Naive thymus-derived CD4-positive, alpha-beta T cell (primary cell): Measurements from ENCODE around the gene ZNF440. TPM values are rescaled to one million over a fixed set of nuclear protein-coding genes. Genes with fewer than 3 reads are reported as not detected.
"Not testable (repeated sequence)": the region's sequence is repeated elsewhere in the genome, so short reads cannot be mapped to it uniquely, and the experiment has no call there.

Experiments
- ATAC-seq: fragments of 150-1000 bp; cut with Tn5 transposase; 2 replicates; pipeline ENCODE4 v1.10.0; 2021; ENCODE audit warnings: mild to moderate bottlenecking, moderate library complexity
- CTCF ChIA-PET: fragments of 350-600 bp; sonication (Branson Sonifier 250); formaldehyde crosslinking; loops from one replicate; lab custom pipeline; 2021; ENCODE audit warnings: antibody characterized with exemption; lab: Charles Lee
- POLR2A ChIA-PET: fragments of 350-600 bp; sonication (Branson Sonifier 250); formaldehyde crosslinking; loops from one replicate; lab custom pipeline; 2021; ENCODE audit warnings: antibody characterized with exemption, inconsistent platforms; lab: Charles Lee
- DNase-seq, 9 donors: peaks; one replicate each; pipeline versions ENCODE4 v3.0.0 to v3.0.0-alpha.2; 2020 to 2022; ENCODE audit warnings: mixed read lengths in 1 of 9
- H3K27ac ChIP-seq: one replicate; pipeline ENCODE4 v1.7.0; 2013; ENCODE audit warnings: mild to moderate bottlenecking, low read depth, low read length, moderate library complexity
- H3K27me3 ChIP-seq, 2 donors: one replicate each; pipeline ENCODE4 v1.7.0; 2013; ENCODE audit warnings: low read length in 2 of 2, mild to moderate bottlenecking in 2 of 2, moderate library complexity in 2 of 2; ENCODE audit not compliant: control insufficient read depth in 2 of 2, insufficient read depth in 2 of 2
- H3K36me3 ChIP-seq, 3 experiments: 1 replicate in 2 of 3; 2 replicates in 1 of 3; pipeline ENCODE4 v1.7.0; 2013; ENCODE audit warnings: low read length in 3 of 3, mild to moderate bottlenecking in 3 of 3, moderate library complexity in 1 of 3; ENCODE audit not compliant: insufficient read depth in 3 of 3, control insufficient read depth in 2 of 3
- H3K4me1 ChIP-seq, 2 donors: one replicate each; pipeline ENCODE4 v1.7.0; 2013; ENCODE audit warnings: low read length in 2 of 2, mild to moderate bottlenecking in 2 of 2, moderate library complexity in 1 of 2; ENCODE audit not compliant: control insufficient read depth in 2 of 2, insufficient read depth in 2 of 2
- H3K4me3 ChIP-seq: 2 replicates; pipeline ENCODE4 v1.7.0; 2013; ENCODE audit warnings: mild to moderate bottlenecking, low read length
- H3K9me3 ChIP-seq, 3 experiments: 1 replicate in 2 of 3; 2 replicates in 1 of 3; pipeline ENCODE4 v1.7.0; 2013; ENCODE audit warnings: low read length in 3 of 3; ENCODE audit not compliant: control insufficient read depth in 2 of 3
- H3K27ac Mint-ChIP-seq, 9 donors: one replicate each; pipeline ENCODE4 v1.8.0; 2020 to 2022; ENCODE audit warnings: mixed read lengths in 9 of 9, mild to moderate bottlenecking in 8 of 9, moderate library complexity in 5 of 9, inconsistent platforms in 2 of 9
- H3K27me3 Mint-ChIP-seq, 5 donors: one replicate each; pipeline ENCODE4 v1.8.0; 2021 to 2022; ENCODE audit warnings: mixed read lengths in 5 of 5, mild to moderate bottlenecking in 1 of 5
- H3K36me3 Mint-ChIP-seq, 5 donors: one replicate each; pipeline ENCODE4 v1.8.0; 2020 to 2022; ENCODE audit warnings: mixed read lengths in 5 of 5, mild to moderate bottlenecking in 3 of 5, inconsistent platforms in 1 of 5
- H3K4me1 Mint-ChIP-seq, 7 donors: one replicate each; pipeline ENCODE4 v1.8.0; 2020 to 2022; ENCODE audit warnings: mixed read lengths in 7 of 7, mild to moderate bottlenecking in 3 of 7, inconsistent platforms in 1 of 7
- H3K4me3 Mint-ChIP-seq, 10 donors: one replicate each; pipeline ENCODE4 v1.8.0; 2020 to 2022; ENCODE audit warnings: mild to moderate bottlenecking in 10 of 10, mixed read lengths in 10 of 10, moderate library complexity in 6 of 10, inconsistent platforms in 2 of 10
- H3K9me3 Mint-ChIP-seq, 11 donors: one replicate each; pipeline ENCODE4 v1.8.0; 2020 to 2022; ENCODE audit warnings: mixed read lengths in 11 of 11, mild to moderate bottlenecking in 4 of 11, inconsistent platforms in 1 of 11, moderate library complexity in 1 of 11
- intact Hi-C, 2 donors: fragments of 100-400 bp; cut with micrococcal nuclease; formaldehyde crosslinking; loops; one replicate each; pipeline ENCODE4 v1.15.1; 2023
- polyA plus RNA-seq, 2 donors: library from polyadenylated mRNA; unstranded; fragments of 300-500 nt; fragmentation: Illumina TruSeq; gene quantifications; one replicate each; pipeline ENCODE4 v1.2.3, GENCODE V29; 2021
- total RNA-seq, 6 experiments: library from RNA in 5 of 6; stranded (reverse) in 5 of 6; gene quantifications; 1 replicate in 5 of 6; 2 replicates in 1 of 6; pipeline ENCODE4 v1.2.3 and lab custom pipeline; 2021 to 2026

The ZNF440 gene
- total and polyA plus RNA-seq, 7 experiments from 2014 or later: 2.1 to 19.5 (median 14.3) TPM

DNA sequence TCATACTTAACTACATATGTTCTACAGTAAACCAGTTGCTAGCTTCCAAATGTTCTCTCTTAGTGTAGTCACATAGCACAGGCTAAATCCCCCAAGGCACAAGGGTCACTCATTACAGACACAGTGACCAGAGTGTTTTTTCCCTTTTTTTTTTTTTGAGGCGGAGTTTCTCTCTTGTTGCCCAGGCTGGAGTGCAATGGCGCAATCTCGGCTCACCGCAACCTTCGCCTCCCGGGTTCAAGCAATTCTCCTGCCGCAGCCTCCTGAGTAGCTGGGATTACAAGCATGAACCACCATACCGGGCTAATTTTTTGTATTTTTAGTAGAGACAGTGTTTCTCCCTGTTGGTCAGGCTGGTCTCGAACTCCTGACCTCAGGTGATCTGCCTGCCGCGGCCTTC lies 37.4 kb upstream of the ZNF440 start:
- intact Hi-C loops: not testable (repeated sequence)

DNA sequence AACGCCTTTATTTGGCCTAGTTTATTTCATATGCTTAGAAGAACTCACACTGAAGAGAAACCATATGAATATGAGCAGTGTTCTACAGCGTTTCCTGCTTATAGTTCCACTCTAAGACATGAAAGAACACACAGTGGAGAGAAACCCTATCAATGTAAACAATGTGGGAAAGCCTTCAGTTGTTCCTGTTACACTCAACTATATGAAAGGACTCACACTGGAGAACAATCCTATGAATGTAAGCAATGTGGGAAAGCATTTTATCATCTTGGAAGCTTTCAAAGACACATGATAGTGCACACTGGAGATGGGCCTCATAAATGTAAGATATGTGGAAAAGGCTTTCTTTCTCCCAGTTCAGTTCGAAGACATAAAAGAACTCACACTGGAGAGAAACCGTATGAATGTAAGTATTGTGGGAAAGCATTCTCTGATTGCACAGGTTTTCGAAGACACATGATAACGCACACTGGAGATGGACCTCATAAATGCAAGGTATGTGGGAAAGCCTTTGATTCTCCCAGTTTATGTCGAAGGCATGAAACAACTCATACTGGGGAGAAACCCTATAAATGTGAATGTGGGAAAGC lies 33.5 kb upstream of the ZNF440 start:
- CTCF ChIA-PET: interaction anchor here (0.6 kb wide), 1 partner anchor 408 kb away, joined by 3 read pairs; no protein-coding TSS in a partner anchor
- DNase-seq: peak in 1 of 9 donors; percentile 9
- H3K27ac Mint-ChIP-seq: no peak overlapping the region
- H3K27me3 Mint-ChIP-seq: no peaks in the 10 kb centered on the region
- H3K36me3 Mint-ChIP-seq: peaks cover 40 to 69% (median 67%) of the 10 kb centered on the region in 5 donors
- H3K4me3 Mint-ChIP-seq: no peak overlapping the region
- intact Hi-C loops: no loop called here
- H3K27ac ChIP-seq: no peak overlapping the region
- H3K9me3 ChIP-seq: peaks cover 11 to 89% (median 32%) of the 10 kb centered on the region in 3 experiments
- no peaks in the 10 kb centered on the region for H3K4me1 Mint-ChIP-seq
- POLR2A ChIA-PET: no interaction called here
- no peaks in the 10 kb centered on the region for H3K27me3 ChIP-seq
- H3K9me3 Mint-ChIP-seq: peaks cover 6 to 98% (median 63%) of the 10 kb centered on the region in 11 donors
- H3K4me3 ChIP-seq: no peak overlapping the region
- no peaks in the 10 kb centered on the region for H3K4me1 ChIP-seq
- ATAC-seq: no peak
- H3K36me3 ChIP-seq: peaks cover 12 to 54% (median 23%) of the 10 kb centered on the region in 3 experiments

More for the DNA sequence above, 37.4 kb upstream of the ZNF440 start:
- CTCF ChIA-PET: interaction anchor here (0.7 kb wide), 1 partner anchor 8 kb away, joined by 3 read pairs; no protein-coding TSS in a partner anchor
- Mint-ChIP-seq H3K36me3 (peaks cover 41 to 83% (median 76%) of the 10 kb centered on the region in 5 donors), H3K9me3 (peaks cover 5 to 98% (median 65%) of the 10 kb centered on the region in 11 donors)
- Histone ChIP-seq H3K36me3 (peaks cover 12 to 53% (median 23%) of the 10 kb centered on the region in 3 experiments), H3K9me3 (peaks cover 7 to 78% (median 39%) of the 10 kb centered on the region in 3 experiments)
- H3K4me1 ChIP-seq, ATAC-seq, H3K4me3 ChIP-seq, H3K27ac Mint-ChIP-seq, DNase-seq, POLR2A ChIA-PET, H3K4me1 Mint-ChIP-seq, H3K27me3 ChIP-seq, H3K27ac ChIP-seq, H3K27me3 Mint-ChIP-seq, H3K4me3 Mint-ChIP-seq: not testable (repeated sequence)

DNA sequence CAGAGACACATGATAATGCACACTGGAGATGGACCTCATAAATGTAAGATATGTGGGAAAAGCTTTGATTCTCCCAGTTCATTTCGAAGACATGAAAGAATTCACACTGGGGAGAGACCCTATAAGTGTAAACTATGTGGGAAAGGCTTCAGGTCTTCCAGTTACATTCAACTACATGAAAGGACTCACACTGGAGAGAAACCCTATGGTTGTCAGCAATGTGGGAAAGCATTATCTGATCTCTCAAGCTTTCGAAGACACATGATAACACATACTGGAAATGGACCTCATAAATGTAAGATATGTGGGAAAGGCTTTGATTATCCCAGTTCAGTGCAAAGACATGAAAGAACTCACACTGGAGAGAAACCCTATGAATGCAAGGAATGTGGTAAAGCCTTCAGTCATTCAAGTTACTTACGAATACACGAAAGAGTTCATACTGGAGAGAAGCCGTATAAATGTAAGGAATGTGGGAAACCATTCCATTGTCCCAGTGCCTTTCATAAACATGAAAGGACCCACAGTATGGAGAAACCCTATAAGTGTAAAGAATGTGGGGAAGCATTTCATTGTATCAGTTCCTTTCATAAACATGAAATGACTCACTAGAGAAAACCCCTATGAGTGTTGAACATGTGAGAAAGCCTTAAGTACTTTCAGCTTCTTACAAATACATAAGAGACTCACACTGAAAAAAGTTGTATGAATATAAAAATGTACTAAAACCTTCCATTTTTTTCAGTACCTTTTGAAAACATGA lies 32.6 kb upstream of the ZNF440 start:
- Mint-ChIP-seq H3K9me3 (peaks cover 6 to 98% (median 58%) of the 10 kb centered on the region in 11 donors), H3K4me3 (no peak overlapping the region), H3K27me3 (no peaks in the 10 kb centered on the region), H3K27ac (no peak overlapping the region), H3K36me3 (peaks cover 34 to 66% (median 60%) of the 10 kb centered on the region in 5 donors), H3K4me1 (no peaks in the 10 kb centered on the region)
- ChIA-PET CTCF (interaction anchor here (0.6 kb wide), 1 partner anchor 407 kb away, joined by 3 read pairs; no protein-coding TSS in a partner anchor), POLR2A (no interaction called here)
- Histone ChIP-seq H3K27ac (no peak overlapping the region), H3K27me3 (no peaks in the 10 kb centered on the region), H3K36me3 (peaks cover 12 to 50% (median 23%) of the 10 kb centered on the region in 3 experiments), H3K9me3 (peaks cover 11 to 88% (median 27%) of the 10 kb centered on the region in 3 experiments), H3K4me1 (no peaks in the 10 kb centered on the region), H3K4me3 (no peak overlapping the region)
- ATAC-seq (no peak), DNase-seq (no peak)
- intact Hi-C loops: no loop called here

DNA sequence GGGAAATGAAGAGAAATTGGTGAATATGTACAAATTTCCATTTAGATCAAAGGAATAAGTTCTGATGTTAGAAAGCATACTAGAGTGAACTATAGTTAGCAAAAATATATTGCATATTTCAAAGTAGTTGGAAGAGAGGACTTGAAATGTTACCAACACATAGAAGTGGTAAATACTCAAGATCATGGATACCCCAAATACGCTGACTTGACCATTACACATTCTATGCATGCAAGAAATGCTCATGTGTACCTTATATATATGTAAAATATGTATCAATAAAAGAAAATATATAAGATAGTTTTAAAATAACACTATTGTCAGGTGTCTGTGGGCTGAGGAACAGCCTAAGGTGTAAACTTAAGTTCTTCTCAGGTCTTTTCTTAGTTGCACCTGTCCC lies 30.3 kb upstream of the ZNF440 start:
- no peak overlapping the region for H3K27ac Mint-ChIP-seq
- no peak for DNase-seq
- H3K36me3 ChIP-seq: peaks cover 12 to 27% (median 12%) of the 10 kb centered on the region in 3 experiments
- no peak overlapping the region for H3K27ac ChIP-seq
- intact Hi-C loops: no loop called here
- H3K9me3 ChIP-seq: peaks cover 11 to 89% (median 23%) of the 10 kb centered on the region in 3 experiments
- no peaks in the 10 kb centered on the region for H3K27me3 ChIP-seq
- H3K9me3 Mint-ChIP-seq: peaks cover 6 to 96% (median 58%) of the 10 kb centered on the region in 11 donors
- no peak for ATAC-seq
- ChIA-PET CTCF (no interaction called here), POLR2A (no interaction called here)
- no peak overlapping the region for H3K4me3 ChIP-seq
- no peaks in the 10 kb centered on the region for H3K27me3 Mint-ChIP-seq
- no peak overlapping the region for H3K4me3 Mint-ChIP-seq
- H3K4me1 Mint-ChIP-seq: no peaks in the 10 kb centered on the region
- peaks cover 24 to 46% (median 40%) of the 10 kb centered on the region in 5 donors for H3K36me3 Mint-ChIP-seq
- H3K4me1 ChIP-seq: no peaks in the 10 kb centered on the region

DNA sequence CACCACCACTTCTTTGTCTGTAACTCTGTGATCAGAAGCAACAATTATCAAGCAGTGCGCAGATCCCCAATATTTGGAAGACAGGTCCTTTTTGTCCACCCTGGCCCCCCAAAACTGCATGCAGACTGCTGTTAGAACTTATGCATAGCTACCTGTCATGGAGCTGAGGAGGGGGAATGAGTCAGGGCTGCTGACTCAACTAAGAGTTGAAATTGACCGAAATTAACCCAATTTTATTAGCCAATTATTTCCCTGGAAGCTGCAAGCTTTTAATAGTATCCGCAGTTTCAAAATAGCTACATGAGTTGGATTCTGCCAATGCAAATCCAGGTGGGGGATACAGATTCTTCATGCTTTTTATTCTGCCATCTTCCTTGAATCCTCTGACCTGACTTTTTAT lies 29.7 kb upstream of the ZNF440 start:
- Histone ChIP-seq H3K27me3 (no peaks in the 10 kb centered on the region), H3K9me3 (peaks cover 11 to 89% (median 25%) of the 10 kb centered on the region in 3 experiments), H3K36me3 (peaks cover 9 to 23% (median 12%) of the 10 kb centered on the region in 3 experiments), H3K27ac (no peak overlapping the region), H3K4me1 (no peaks in the 10 kb centered on the region), H3K4me3 (no peak overlapping the region)
- Mint-ChIP-seq H3K9me3 (peaks cover 6 to 96% (median 59%) of the 10 kb centered on the region in 11 donors), H3K4me1 (no peaks in the 10 kb centered on the region), H3K27me3 (no peaks in the 10 kb centered on the region), H3K4me3 (no peak overlapping the region), H3K27ac (no peak overlapping the region), H3K36me3 (peaks cover 24 to 42% (median 36%) of the 10 kb centered on the region in 5 donors)
- ChIA-PET CTCF (no interaction called here), POLR2A (no interaction called here)
- DNase-seq: no peak
- intact Hi-C loops: no loop called here
- no peak for ATAC-seq

DNA sequence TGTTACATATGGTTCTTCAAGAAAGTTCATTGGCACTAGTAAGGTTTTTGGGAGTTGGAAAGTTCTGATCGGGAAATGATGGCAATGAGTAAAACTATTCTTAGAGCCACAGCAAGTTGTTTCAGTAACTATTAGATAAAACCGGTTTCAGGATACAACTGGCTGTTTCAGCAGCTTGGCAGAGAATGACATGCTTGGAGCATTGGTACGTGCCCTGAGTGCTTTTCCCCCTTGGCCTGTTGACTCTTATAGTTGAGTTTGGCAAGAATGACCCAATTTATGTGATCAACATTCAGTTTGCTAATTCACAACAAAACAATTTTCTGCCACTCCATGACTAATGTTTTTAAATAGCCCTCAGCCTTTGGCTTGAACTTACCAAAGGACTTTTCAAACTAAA lies 26.5 kb upstream of the ZNF440 start:
- no peaks in the 10 kb centered on the region for H3K4me1 Mint-ChIP-seq
- ATAC-seq (no peak), DNase-seq (no peak)
- no peaks in the 10 kb centered on the region for H3K27me3 Mint-ChIP-seq
- Histone ChIP-seq H3K9me3 (peaks cover 4 to 71% (median 6%) of the 10 kb centered on the region in 3 experiments), H3K27ac (no peak overlapping the region), H3K36me3 (no peaks in the 10 kb centered on the region), H3K27me3 (no peaks in the 10 kb centered on the region), H3K4me1 (no peaks in the 10 kb centered on the region), H3K4me3 (no peak overlapping the region)
- no peak overlapping the region for H3K27ac Mint-ChIP-seq
- H3K36me3 Mint-ChIP-seq: peaks cover 9 to 31% (median 14%) of the 10 kb centered on the region in 5 donors
- ChIA-PET CTCF (no interaction called here), POLR2A (no interaction called here)
- H3K9me3 Mint-ChIP-seq: peaks cover 6 to 92% (median 56%) of the 10 kb centered on the region in 11 donors
- intact Hi-C loops: no loop called here
- no peak overlapping the region for H3K4me3 Mint-ChIP-seq
